GM21381 (cell line): Measurements from ENCODE around the gene ZNF488.

Experiments used
- ATAC-seq: cut with Tn5 transposase; IDR thresholded peaks from one replicate; pipeline ENCODE4 v1.9.1; 2021; ENCODE audit warnings: mild to moderate bottlenecking, moderate library complexity; ENCODE audit not compliant: unreplicated experiment

The ZNF488 gene

GRCh38 chr10:47367646-47368045, 16.4 kb downstream of the ZNF488 start:
- no peak for ATAC-seq

DNA sequence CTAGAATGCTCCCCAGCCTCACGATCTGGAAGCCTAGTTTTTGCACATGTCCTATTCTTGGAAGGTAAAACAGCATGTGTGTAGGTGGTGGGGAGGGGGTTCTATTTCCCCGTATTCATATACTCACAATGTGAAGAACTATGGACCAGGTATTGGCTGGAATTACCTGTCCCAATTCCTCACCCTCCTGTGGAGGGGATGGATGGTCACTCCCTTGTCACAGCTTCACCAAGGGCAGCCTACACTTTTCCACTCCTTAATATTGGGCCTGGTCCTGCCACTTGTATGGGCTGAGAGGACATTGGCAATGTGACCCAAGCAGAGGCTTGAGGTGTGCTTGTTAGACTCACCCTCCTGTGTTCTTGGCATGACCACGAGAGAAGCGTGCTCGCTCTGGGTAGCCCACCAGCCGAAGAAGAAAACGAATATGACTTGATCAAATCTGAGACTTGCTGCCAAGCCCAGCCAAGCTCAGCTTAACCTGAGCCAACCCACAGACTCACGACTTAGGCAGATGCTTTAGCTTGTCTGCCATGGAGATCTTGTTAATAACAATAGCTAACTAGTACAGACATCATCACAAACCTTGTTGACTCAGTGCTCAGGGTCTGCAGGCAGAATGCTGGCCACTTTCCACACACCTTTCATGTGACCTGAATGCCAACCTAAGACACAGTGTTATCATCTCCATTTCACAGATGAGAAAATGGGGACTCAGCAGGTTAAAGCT, 17.2 kb downstream of the ZNF488 start:
- no peak for ATAC-seq

- no peak for ATAC-seq
Measured at GRCh38 chr10:47366181-47366631, 17.9 kb downstream of the ZNF488 start.

DNA sequence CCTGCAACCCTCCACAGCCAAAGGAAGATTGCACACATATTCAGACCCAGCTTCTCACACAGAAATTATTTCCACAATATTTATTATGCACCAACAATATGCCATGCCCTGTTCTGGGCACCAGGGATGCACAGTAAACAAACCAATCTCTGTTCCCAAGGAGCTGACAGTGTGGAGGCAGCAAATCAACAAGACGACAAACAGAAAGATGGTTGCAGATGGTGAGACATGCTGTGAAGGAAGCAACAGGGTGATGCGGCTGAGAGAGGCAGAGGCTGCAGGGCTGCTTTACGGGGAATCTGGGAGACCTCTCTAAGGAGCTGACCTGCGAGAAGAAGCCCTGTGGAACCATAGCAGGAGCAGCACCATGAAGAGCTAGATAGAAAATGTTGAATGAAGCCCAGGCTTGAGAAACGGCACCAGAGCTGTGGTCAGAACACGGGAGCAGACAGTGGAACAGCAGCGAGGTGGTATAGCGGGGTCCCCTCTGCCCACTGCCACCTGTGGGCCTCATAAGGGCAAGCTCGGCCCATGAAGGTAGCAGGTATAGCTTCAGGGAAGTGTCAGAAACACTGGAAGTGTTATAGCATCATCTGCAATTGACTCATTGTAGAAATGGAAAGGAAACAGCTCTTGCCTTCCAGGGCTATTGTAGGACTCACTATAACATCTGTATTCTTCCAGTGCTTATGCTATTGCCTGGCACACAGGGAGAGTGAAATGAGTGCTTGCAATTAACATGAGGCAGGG, 18.5 kb downstream of the ZNF488 start:
- ATAC-seq, result no peak

- no peak for ATAC-seq
Measured at GRCh38 chr10:47364911-47365310, 19.2 kb downstream of the ZNF488 start.

- no peak for ATAC-seq
Measured at GRCh38 chr10:47364366-47364765, 19.7 kb downstream of the ZNF488 start.

DNA sequence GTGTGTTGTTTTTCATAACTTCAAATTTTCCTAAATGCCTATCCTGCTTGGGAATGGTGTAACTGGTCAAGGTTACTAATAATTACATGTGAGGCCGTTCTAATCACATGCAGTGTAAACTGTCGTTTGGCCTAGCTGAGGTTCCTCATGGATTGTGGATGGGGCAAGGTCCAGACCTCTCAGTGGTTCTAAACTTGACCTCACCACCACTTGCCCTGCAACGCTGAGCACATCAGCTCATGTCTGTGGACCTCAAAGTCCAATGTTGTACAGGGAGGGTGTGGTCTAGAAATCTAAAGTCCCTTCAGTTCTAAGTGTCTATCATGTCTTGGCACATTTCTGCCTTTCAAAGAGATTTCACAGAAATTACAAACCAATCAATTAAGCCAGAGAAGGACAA, 20.3 kb downstream of the ZNF488 start:
- no peak for ATAC-seq

DNA sequence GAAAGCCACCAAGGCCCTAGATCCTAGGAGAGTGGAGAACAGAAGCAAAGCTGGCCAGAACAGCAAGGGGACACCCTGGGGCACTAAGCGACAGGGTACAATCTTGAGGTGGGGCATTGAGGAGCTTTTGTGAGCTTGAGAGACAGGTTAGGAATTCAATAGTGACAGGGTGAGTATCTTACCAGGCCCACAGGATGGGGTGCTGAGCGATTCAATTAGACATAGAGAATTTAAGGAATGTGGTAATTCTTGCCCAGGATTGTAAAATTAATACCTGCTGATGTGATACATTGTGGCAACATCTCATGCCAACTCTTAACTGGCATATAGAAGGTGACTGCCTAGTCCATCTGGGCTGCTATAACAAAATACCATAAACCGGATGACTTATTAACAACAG, 21.9 kb downstream of the ZNF488 start:
- no peak for ATAC-seq

DNA sequence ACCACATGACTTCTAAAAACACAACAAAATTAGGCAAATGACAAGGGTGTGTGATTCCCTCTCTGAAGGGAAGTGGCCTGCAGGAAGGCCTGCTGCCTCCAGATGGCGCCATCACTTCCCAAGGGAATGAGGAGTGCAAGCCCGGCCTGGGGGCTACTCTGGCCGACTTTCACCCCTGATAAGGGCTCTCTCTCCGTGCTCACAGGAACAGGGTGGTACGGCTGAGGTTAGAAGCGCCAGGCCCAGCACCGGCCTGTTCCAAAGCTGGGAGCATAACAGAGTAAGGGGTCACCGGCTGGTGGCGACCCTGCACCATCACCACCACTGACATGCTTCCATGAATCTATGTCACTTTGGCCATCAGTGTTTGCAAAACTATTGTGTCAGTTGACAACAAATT, 22.8 kb downstream of the ZNF488 start:
- ATAC-seq, result no peak

DNA sequence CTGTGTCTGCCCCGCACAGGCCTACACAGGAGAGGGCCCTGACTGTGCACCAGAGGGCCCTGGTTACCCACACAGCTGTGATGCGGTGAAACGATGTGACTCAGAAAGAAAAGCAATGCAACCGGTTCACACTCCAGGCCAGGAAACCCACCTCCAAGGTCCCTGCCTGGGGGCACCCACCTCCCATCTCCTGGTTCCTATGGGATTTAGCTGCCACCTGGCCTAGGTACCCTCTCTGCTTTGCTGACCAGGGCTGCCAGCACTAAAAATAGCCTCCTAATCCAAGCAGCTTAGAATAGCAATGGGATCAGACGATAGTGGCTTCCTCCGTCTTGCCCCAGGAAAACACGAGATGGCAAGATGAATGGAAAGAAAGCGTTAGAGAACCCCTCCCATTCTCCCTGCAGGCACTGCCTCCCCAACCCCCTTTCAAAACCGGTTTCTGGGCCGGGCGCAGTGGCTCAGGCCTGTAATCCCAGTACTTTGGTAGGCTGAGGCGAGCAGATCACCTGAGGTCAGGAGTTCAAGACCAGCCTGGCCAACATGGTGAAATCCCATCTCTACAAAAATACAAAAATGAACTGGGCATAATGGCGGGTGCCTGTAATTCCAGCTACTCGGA, 23.6 kb downstream of the ZNF488 start:
- ATAC-seq, result no peak

- no peak for ATAC-seq
Measured at GRCh38 chr10:47359626-47360418, 24.3 kb downstream of the ZNF488 start.

DNA sequence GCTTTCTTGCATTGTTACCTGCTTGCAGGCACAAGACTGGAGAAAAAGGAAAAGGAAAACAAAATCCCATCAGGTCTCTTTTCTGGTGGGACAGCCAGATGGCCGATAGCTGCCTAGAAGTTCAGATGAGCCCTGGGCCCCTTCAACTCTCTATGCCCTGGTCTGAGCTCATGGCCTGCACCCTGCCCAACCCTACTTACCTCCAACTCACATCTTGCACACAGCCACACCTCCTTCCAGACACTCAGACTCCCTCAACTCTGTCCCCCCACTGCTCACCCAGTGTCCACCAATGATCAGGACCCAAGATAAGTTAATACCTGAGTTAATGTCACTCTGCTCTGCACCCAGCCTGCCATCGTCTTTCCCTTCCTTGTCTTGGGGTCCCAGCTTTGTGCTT, 25.0 kb downstream of the ZNF488 start:
- ATAC-seq, result no peak

DNA sequence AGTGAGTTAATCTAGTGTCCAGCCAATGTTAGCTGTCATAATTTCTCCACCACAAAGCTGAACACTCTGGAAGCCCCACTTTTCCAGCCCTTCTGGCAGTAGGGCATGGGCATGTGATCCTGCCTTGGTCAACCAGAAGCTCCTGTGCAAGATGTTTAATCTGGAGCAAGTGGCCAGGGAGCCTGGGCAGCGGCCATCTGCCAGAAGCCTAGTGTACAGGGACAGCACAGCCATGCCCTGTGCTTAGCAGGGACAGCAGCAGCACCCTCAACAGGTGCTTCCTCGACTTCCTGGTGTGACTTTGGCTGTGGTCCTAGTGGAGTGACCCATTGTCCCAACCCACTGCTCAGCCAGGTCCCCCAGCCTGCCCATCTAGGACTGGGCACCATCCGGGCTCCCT, 25.6 kb downstream of the ZNF488 start:
- no peak for ATAC-seq

GRCh38 chr10:47357911-47358310, 26.2 kb downstream of the ZNF488 start:
- no peak for ATAC-seq

DNA sequence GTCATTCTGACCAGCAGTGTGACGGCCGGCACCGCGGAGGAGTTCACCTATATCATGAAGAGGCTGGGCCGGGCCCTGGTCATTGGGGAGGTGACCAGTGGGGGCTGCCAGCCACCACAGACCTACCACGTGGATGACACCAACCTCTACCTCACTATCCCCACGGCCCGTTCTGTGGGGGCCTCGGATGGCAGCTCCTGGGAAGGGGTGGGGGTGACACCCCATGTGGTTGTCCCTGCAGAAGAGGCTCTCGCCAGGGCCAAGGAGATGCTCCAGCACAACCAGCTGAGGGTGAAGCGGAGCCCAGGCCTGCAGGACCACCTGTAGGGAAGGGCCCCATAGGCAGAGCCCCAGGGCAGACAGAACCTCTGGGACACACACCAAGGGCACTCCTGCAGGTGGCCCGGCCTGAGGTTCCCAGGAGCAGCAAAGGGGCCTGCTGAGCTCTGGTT, 26.9 kb downstream of the ZNF488 start:
- no peak for ATAC-seq

DNA sequence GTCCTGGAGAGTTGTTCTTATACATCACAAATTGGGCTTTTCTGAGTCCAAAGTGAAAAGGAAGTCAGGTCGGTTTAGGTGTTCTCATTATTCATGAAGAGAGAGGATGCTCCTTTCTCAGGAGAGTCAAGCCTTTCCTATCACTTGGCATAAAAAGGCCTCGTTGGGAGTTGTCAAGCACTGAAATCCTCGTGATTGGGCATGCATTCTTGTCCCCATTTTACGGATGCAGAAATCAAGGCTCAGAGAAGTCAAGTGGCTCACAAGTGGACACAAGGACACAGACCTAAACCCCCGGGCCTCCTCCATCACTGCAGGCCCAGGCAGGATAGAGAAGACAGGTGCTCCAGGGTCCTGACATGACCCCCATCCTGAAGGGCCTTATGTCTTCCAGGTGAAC, 27.4 kb downstream of the ZNF488 start:
- ATAC-seq, result no peak

DNA sequence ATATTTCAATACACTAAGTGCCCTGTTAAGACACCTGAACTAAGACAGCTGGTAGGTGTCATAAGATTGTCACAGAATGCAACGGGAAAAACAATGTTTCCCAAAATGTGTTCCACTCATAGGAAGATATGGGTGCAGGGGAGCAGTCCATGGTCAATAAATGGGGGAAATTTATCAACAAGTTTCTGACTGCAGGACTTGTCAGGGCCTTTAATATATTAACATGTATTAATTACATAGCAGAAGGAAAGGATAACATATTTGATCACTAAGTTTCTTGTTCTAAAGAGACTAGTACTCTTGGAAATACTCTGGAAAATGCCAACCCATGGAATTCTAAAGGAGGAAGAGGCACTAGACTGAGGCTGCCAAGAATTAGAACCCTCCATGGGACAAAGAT, 29.2 kb downstream of the ZNF488 start:
- no peak for ATAC-seq

DNA sequence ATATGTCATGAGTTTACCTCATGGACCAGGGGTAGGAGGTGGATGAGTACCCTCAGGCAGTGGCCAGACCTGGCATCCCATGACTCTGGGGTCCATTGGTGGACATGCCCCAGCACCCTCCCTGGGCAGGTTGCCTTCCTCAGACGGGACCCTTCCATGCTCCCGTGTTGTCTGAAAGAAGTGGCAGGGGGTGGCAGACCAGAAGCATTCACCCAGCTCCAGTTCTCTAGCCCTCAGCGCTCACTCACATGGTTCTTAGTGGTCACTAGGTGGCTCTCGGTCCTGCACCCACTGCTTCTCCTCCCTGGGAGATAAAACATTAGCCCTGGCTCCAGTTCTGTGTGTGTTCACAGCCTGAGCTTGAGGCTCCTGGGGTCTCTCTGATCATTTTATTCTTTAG, 29.9 kb downstream of the ZNF488 start:
- no peak for ATAC-seq

DNA sequence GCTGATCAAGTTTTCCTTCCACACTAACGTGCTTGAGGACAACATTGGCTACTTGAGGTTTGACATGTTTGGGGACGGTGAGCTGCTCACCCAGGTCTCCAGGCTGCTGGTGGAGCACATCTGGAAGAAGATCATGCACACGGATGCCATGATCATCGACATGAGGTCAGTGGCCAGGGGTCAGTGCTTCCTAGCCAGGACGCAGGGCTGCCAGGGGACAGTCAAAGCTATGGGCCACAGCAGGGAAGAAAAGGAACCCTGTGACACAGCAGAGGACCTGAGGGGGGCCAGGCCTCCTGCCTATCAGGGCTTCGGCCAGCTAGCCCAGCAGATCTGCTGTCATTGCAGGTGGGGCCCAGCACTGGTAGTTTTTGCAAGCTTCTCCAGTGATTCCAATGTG, 30.7 kb downstream of the ZNF488 start:
- no peak for ATAC-seq

GRCh38 chr10:47351899-47352815, 31.9 kb downstream of the ZNF488 start:
- ATAC-seq, result no peak
